T-helper 1 cell treated with Interleukin-12 subunit alpha and Interleukin-12 subunit beta and Interleukin-4 antibody, amounts not matched to agents 30 ng/mL and 1 ng/mL, for 36 hours (primary cell): ENCODE measurements around the gene COX11. TPM values are rescaled to one million over a fixed set of nuclear protein-coding genes. Genes with fewer than 3 reads are reported as not detected.

Source experiments
- intact Hi-C: fragments of 100-400 bp; cut with micrococcal nuclease; formaldehyde crosslinking; loops from one replicate; pipeline ENCODE4 v1.15.1; 2024
- total RNA-seq: library from RNA; stranded (reverse); gene quantifications from 2 replicates; pipeline ENCODE4 v1.2.3, GENCODE V29; 2022

COX11 gene
- total RNA-seq, 1 donor from 2014 or later: 43.4 TPM

DNA sequence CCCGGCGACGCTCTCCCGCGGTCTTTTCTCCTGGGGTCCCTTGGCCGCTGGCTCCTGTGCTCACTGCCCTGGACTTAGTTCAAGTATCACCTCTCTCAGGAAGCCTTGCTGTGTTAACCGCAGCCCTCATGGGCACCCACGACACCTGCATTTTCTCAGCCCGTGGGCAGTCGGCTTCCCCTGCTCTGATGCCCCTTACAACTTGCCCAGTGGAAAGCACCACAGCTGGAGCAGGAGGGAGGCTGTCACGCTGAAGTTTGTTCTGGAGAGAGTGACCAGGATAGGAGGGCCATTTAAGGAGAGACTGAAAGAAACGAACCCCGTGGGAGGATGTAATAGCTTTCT is 506 bp upstream of the COX11 start:
- intact Hi-C loops: loop anchor here (1.0 to 5.0 kb wide), 13 partner anchors 24 to 1813 kb away; partner anchors contain the start of genes HLF, PCTP, SMIM36 and TOM1L1

DNA sequence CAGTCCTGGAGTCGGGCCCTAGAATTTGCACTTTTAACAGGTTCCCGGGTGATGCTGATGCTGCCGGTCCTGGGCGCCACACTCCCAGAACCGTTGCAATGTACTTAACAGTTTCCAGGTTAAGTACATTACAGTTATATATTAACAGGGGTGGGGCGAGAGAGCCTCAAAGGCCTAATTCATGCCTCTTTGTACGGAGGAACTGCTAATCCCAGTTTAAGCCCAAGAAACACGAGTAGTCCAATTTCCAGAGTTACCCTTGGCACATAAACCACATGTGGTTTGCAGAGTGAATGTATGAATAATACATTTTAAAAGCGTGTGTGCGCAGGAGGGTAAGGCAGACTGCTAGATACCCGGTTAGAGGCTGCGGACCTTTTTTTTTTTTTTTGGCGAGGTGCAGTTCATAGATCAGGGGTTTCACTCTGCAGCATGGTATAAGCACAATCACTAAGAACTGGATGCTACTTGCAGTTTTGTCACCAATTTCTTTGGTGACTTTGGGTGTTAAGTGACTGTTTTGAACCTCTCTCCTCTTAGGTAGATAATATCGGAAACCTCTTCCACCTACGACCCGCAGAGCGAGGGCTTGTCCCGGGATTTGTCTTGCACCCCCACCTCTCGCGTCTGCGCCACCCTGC is 713 bp downstream of the COX11 start:
- intact Hi-C loops: loop anchor here (1.0 to 5.0 kb wide), 13 partner anchors 26 to 1815 kb away; partner anchors contain the start of genes HLF, PCTP, SMIM36 and TOM1L1

DNA sequence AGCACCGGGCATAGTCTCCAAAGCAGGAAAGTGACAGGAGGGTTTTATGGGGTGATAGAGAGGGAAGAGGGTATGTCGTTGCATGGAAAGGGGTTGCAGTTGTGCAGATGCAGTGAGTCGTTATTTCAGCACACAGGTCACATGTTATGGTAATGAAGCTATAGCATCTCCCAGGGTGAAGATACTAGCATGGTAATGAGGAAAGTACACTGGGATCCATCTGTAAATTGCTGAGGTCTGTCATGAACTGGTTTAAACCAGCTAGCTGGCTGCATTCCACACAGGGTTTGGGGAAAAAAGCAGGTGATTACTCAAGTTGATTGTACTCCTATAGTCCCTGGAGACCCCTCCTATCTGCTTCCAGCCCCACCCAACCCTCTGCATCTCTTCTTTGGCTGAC is 11.7 kb downstream of the COX11 start:
- intact Hi-C loops: no loop called here

DNA sequence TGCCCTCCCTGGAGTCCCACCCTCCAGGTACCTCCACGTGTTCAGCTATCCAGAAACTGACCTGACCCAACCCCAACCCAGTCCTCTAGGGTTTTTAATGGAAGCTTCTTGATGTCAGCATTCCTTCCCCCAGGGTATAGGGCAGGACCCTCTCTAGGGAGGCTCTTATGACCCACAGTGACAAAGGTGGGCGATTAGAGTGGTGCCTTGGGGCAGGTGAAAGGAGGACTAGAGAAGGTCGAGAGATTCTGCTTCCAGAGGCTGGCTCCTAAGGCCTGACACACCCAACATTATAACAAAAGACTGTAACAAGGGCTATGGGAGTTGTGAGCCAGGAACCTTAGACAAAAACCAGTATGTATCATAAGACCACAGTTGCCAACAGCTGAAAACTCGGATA is 17.2 kb downstream of the COX11 start:
- intact Hi-C loops: no loop called here

DNA sequence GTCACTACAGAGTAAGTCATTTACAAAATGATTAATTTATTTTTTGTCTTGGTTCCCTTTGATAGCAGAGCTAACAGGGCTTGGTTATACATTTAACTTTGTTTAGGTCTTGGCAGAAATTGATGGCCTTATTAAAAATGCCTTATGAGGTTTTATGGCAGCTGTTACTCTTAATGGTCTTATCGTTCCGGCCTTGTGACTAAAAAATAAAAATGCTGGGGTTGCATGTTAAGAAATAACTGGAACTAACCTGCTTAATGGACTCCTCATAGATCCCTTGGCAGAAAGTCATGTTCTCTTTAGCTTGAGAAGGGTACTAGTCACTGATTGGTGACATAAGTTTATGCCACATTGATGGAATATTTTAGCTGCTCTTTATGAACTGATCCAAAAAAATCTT is 18.3 kb downstream of the COX11 start:
- intact Hi-C loops: no loop called here

DNA sequence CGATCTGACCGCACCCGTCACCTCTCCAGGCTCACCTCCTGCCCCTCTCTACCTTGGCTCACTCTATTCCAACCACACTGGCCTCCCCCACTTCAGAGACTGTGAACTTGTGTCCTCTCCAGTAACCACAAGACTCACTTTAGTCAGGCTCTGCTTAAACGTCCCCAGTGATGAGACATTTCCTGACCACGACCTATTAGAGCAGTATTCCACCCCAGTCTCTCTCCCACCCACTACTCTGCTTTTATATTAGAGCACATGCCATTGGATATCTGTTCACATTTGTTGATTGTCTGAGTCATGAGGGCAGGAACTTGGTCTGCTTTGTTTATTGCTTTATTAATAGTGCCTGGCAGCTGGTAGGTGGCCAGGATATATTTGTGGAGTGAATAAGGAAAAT is 20.1 kb downstream of the COX11 start:
- intact Hi-C loops: no loop called here

DNA sequence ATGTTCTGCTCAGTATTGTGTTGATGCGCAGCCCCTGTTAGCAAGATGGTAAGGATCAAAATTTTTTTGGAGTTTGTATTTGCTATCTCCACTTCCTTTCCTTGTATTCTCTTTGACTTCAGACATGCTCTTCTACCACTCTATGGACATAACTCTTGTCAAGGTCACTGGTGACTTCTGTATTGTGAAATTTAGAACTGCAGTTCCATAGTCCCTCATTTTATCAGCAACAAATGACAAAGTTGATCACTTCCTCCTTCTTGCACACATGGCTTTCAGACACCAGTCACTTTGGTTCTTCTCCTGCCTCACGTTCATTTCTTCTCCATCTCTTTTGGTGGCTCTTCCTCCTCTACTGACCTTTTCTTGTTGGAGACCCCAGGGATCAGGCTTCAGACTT is 21.1 kb downstream of the COX11 start:
- intact Hi-C loops: no loop called here

DNA sequence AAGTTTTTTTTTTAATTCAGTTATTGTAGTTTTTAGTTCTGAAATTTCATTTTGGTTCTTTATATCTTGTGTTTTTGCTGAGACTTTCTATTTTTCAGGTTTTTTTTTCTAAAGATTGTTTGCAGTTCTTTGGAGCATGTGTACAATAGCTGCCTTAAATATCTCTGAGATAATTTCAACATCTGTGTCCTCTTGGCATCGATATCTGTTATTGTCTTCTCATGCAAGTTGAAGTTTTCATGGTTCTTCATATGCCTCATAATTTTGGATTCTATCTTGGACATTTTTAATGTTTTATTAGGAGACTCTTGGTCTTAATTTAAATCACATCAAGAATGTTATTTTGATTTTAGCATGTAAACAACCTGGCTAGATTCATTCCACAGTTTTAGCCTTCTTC is 22.8 kb downstream of the COX11 start:
- intact Hi-C loops: no loop called here

DNA sequence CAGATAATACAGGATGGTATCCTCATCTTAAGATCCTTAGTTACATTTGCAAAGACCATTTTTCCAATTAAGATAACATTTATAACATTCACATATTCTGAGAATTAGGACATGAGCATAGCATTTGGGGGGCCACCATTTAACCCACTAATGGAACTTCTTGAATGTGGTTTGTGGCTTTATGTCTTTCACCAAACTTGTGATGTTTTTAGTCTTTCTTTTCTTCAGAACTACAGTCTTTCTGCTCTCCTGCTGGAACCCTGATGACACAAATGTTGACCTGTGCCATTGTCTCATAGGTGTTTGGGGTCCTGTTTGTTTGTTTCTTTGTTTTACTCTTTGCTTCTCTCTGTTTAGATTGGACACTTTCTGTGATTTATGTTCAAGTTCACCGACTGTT is 23.2 kb downstream of the COX11 start:
- intact Hi-C loops: no loop called here

DNA sequence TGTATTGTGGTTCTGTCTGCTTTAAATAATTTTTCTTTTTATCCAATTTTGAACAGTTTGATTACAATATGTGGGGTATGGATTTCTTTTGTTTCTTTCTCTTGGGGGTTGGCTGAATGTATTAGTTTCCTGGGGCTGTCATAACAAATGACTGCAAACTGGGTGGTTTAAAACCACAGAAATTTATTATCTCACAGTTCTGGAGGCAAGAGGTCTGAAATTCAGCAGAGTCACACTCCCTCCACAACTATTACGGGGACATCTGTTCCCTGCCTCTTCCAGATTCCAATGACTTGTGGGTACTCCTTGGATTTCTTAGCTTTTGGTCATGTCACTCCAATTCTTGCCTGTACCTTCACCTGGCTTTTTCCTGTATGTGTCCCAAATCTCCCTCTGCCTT is 23.7 kb downstream of the COX11 start:
- intact Hi-C loops: no loop called here

DNA sequence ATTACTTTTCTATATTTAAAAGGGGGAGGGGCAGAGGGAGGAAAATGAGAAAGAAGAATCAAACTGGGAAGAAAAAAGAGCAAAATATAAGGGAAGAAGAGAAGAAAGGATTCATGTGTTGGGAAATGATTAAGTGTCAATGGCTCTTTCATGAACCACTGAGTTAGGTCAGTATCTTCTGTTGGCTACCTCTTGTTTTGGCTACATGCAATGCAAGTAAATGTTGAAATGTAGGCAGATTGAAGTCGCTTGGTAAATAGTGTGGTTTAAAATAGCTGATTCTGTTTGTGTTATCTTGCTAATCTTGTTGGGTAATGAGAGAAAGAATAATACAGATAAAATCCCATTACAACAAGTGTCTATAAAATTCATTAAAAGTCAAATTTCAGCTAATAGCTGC is 27.2 kb downstream of the COX11 start:
- intact Hi-C loops: no loop called here

DNA sequence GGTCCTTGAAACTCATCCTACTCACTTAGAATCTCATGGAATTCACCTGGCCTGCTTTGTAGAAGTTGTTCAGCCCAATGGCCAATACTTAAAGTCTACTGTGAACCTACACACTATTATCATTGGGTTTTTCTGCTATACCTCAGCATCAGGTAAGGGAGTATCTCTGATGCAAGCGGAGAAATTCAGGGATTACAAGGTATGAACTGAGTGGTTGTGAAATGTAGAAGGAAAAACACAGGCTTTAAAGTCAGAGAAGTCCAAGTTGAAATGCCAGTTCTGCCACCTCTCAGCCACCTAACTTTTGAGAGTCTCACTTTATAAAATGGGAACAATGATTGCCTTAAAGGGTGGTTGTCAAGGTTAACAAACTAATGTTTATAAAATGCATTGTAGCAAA is 31.0 kb downstream of the COX11 start:
- intact Hi-C loops: no loop called here

DNA sequence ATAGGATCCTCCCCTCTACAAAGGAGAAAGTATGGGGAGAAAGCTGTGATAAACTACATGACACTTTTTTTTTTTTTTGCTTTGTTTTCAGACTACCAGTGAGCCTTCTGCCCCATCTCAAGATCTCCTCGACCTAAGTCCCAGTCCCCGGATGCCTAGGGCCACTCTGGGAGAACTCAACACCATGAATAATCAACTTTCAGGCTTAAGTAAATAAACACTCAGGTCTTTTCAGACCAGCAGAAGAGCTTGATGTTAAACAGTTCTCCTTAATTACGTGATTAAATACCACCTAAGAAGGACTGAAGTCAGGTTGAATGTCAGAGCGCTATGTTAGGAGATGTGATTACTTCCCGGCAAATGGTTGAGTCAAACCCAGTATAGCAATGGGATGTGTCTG is 31.4 kb downstream of the COX11 start:
- intact Hi-C loops: no loop called here

DNA sequence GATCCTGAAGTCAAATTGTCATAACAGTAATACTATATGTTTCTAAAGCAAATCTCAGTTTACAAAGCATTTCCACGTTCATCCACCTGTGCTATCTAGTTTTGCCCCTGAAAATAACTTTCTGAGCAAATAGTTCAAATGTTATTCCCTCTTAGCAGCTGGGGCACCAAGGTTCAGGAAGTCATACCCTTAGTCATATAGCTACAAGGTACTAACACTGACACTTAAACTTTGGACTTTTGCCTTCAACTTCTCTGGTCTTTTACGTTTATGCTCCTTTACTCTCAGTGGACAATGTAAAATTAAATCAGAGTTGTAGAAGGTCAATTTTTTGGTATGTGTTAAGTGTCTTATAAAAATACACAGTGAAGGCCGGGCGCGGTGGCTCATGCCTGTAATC is 33.0 kb downstream of the COX11 start:
- intact Hi-C loops: no loop called here

DNA sequence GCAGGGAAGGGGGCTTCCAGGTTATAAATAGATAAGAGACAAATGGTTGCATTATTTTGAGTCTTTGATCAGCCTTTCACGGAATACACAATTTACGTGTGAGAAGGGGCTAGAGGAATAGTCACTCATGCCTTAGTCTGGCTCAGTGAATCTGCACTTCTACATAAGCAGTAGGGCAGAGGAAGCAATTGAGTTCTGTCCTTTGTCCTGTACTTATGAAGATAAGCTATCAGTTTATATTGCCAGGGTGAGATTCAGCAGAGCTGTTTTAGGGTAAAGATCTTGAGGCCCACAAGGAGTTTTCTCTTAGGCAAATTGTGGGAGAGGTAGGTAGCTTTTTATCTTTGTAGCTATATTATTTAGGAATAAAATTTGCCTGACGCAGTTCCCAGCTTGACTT is 34.5 kb downstream of the COX11 start:
- intact Hi-C loops: no loop called here

DNA sequence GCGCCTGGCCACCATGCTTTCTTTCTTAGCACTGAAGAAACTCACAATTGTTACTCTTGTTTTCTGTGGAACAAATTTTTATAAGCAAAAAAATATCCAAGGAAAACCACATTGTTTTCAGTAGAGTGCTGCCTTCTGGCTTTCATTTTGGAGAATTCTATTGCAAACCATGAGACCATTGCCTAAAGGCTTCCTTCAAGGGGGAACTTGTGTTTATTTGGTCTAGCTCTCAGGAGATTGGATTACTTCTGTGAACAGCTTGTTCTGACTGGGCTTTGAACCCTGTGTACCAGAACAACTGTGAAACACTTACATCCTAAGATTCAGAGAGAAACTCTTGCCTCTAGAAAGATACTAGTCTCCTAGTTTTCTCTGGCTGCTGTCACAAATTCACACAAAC is 35.7 kb downstream of the COX11 start:
- intact Hi-C loops: no loop called here

DNA sequence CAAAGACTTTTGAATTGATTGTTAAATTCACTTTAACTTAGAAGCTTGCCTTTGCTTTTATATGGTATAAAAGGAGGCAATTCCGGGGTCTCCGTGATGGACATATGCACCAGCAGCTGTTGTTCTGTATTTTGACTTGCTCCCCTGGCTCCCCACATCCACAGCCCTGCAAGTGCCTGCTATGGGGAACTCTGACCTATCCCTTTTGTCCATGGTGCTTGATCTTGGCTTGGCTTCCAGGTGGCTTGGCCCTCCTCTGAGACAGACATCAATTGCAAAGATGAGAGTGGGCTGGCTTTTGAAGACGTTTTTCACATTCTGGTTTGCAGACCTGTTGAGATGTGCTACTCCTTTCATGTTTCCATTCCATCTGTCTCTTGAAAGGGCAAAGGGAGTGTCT is 40.9 kb downstream of the COX11 start:
- intact Hi-C loops: no loop called here

DNA sequence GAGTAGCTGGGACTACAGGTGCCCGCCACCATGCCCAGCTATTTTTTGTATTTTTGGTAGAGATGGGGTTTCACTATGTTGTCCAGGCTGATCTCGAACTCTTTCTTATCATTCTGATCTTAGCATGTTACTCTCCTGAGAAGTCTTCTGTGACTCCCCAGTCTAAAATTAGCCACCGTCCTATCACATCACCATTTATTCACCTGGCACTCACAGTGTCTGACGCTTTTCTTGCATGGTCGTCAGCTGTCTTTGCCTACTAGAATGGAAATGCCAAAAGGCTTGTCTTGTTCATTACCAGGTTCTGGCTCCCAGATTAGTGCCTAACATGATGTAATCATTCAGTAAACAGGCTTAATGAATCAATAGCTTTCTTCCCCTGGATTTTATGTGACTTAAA is 44.0 kb downstream of the COX11 start:
- intact Hi-C loops: no loop called here

DNA sequence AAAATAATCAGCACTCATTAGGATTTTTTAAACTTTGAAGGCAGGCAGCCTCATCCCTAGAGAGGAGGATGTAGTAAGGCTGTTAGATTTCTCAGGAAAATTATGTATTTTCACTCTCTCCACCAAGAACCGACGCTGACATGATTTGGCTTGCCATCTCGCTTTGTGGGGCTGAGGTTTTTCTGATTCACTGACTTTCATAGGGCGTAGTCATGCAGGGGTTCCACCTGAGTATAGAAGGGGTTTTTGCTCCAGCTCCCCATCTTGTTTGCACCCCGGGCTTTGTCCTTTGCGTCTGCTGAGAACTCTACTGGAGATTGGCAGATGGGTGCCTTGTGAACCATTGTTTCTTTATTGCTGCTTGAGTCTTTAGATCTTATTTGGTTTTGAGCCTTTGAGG is 47.6 kb downstream of the COX11 start:
- intact Hi-C loops: no loop called here

DNA sequence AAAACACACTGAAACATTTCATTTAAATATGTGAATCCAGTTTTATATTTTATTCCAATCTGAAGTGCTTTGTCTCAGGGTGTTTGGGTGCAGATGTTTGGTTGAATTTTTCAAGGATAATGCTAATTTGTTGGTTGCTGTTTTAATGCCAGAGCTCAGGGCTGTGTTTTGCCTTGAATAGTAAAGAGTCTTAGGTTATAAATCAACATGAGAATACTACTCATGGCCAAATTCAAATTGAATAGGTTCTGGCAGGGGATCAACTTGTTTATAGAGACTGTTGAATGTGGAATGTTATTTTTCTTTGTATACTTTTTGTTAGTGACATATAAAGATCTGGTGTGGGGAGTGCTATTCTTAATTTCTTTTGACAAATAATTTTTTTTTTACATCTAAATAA is 49.0 kb downstream of the COX11 start:
- intact Hi-C loops: no loop called here

DNA sequence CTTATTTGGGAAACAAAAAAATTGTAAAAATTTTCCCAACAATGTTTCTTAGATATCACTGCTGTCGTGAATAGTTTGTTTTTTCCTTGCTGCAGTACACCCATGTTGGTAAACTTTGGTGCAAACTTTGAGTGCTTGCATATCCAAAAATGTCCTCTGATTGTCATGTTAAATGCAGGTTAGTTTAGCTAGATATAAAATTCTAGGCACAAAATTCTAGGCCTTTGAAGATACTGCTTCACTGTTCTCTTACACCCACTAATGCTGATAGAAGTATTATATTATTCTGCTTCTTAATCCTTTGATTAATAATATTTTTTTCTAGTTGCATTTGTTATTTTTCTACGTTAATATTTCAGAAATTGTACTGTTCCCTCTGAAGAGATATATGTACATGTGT is 51.7 kb downstream of the COX11 start:
- intact Hi-C loops: no loop called here
